NCI-H748 (cell line): ENCODE data around the gene MARCHF6.
"Not testable (repeated sequence)": the region's sequence is repeated elsewhere in the genome, so short reads cannot be mapped to it uniquely, and the experiment has no call there.

Experiments
- DNase-seq: peaks from one replicate; lab custom pipeline; 2025; ENCODE audit not compliant: unreplicated experiment; lab: John Stamatoyannopoulos, UW

Gene MARCHF6

DNA sequence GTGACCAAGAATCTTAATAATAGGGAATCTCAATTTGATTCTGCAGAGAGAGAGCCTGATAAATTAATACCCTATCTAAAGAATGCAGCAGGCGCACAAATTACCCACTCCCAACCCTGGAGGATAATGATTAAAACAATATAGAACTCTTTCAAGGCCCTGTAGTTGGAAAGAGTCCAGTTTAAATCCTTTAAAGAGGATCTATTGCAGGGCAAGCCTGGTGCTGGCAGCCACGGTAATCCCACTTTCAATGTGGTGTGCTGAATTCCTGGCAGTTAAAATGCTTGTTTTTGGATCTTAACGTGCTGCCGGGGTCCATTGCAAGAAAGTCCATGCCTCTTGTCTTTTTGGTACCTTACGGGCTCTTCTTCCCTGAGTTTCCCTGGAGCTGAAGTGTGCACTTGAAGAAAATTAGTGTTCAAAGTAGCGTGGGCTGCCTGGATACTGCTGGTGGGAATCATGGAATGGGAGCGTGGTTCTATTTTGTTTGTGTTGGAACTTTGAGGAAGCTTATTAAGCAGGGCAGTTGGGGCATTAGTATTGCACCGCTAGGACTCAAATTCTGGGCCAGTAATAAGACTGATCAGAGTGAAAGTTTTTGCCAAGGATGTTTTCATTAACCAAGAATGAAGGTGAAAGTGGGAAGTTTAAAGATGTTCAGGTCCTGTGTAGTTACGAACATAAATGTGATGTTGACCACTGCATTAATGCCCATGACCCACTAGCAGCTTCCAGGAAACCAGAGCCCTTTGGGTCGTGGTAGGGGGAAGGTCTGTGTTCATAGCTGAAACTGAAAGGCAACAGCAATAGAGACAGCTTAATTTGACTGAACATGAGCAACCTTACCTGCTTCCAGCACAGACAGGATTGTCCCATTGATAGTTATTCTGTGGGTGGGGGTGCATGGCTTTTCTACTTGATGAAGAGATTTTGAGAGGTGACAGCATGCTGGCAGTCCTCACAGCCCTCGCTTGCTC is 20.8 kb downstream of the MARCHF6 start:
- no peak for DNase-seq

DNA sequence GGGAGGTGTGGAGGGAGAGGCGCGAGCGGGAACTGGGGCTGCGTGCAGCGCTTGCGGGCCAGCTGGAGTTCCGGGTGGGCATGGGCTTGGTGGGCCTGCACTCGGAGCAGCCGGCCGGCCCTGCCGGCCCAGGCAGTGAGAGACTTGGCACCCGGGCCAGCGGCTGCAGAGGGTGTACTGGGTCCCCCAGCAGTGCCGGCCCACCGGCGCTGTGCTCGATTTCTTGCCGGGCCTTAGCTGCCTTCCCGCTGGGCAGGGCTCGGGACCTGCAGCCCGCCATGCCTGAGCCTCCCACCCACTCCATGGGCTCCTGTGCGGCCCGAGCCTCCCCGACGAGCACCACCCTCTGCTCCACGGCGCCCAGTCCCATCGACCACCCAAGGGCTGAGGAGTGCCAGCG is 21.7 kb downstream of the MARCHF6 start:
- DNase-seq, result not testable (repeated sequence)

DNA sequence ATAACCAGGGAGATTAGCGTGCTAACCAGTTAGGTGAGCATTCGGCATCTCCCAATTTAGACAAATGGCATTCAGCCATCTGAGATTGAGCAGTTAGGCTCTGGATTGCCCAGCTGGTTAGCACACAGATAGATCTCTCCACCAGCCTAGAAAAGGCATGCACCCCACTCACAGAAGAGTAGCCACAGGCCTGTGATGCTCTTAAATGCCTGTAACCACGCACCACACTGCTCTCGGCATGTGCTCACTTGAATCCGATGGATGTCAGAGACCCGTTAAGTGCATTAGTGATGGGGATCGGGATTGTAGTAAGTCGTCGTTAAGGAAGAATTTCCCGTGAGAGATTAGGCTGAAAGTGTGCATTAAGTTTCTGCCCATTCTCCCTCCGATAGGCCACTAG is 23.0 kb downstream of the MARCHF6 start:
- DNase-seq, result no peak

DNA sequence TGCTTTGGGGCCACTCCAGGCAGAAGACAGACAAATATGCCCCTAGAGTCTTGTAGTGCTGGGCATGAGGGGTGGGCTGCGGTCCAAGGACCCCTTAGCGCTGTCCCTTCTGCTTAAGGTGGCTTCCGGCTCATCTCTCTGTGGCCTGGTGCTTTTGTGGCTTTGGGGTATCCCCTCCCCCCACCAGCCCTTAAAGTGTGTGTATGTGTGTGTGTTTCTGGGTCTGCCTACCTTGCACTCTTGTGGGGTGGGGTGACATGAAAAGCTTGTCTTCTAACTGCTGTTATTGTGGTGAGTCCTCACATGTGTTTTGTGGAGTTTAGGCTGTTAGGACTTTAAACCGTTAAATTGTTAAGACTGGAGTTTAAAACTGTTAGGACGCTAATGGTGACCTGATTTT is 23.6 kb downstream of the MARCHF6 start:
- no peak for DNase-seq

DNA sequence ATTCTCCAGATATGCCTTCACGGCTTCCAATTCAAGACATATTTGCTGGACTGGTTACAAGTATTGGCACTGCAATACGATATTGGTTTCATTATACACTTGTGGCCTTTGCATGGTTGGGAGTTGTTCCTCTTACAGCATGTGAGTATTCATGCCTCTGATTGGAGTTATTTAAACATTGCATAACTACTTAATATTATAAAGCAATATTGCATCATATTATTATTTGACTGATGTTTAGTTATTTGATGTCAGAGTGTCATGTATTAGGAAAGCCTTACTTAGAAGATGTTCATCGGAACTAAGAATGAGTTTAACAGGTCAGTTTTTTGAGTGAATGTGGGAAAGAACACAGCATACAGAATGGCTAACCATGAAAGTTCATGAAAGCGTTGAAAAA is 28.3 kb downstream of the MARCHF6 start:
- DNase-seq, result no peak

DNA sequence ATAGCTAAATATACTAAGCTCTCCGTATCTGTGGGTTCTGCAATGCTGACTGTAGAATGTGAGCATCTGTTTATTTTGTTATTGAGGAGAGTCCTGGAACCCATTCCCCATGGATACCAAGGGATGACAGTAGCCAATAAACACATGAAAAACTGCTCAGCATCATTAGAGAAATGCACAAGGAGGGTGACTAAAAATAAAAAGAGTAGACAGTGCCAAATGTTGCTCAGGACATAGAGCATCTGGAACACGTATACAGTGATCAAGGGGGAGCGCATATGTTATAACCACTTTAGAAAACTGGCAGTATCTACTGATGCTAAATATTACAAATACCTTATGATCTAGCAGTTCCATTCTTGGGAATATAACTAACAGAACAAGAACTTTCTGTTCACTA is 31.0 kb downstream of the MARCHF6 start:
- no peak for DNase-seq

DNA sequence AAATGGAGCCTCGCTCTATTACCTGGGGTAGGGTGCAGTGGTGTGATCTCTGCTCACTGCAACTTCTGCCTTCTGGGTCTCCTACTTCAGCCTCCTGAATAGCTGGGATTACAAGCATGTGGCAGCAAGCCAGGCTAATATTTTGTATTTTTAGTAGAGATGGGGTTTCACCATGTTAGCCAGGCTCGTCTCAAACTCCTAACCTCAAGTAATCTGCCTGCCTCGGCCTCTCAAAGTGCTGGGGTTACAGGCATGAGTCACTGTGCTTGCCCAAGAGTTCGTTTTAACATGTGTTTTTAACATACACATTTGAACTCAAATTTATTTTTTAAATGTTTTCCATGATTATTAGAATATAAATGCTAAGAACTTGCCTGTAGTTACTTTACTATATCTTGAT is 34.2 kb downstream of the MARCHF6 start:
- DNase-seq, result no peak

DNA sequence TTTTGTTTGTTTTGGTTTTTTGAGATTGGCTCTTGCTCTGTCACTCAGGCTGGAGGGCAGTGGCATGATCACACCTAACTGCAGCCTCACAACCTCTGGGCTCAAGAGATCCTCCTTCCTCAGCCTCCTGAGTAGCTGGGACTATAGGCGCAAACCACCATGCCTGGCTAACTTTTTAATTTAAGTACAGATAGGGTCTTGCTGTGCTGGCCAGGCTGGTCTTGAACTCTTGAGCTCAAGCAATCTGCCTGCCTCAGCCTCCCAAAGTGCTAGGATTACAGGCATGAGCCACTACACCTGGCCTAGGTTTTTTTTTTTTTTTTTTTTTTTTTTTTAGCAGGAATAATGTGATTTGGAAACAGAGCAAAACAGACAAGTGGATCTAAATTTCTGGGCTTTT is 37.6 kb downstream of the MARCHF6 start:
- DNase-seq, result no peak

DNA sequence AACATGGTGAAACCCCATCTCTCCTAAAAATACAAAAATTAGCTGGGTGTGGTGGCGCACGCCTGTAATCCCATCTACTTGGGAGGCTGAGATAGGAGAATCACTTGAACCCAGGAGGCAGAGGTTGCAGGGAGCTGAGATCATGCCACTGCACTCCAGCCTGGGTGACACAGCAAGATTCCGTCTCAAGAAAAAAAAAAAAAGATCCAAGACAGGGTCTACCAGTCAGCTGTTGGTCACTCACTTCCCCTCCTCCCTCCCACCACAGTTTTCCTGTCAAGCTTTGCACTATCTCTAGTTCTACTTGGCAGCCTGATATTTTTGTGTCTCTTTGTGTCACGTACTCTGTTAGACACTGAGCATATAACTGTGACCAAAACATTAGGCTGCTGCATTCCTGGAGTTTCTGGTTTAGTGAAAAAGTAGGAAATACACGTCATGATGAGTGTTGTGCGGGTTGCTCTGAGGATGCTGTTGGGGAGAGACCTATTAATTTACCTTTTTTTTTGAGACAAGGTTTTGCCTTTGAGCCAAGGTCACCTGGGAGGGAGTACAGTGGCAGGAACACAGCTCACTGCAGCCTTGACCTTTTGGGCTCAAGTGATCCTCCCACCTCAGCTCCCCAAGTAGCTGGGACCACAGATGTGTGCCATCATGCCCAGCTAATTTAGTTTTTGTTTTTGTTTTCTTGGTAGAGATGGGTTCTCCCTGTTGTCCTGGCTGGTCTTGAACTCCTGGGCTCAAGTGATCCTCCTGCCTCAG is 39.3 kb downstream of the MARCHF6 start:
- not testable (repeated sequence) for DNase-seq

DNA sequence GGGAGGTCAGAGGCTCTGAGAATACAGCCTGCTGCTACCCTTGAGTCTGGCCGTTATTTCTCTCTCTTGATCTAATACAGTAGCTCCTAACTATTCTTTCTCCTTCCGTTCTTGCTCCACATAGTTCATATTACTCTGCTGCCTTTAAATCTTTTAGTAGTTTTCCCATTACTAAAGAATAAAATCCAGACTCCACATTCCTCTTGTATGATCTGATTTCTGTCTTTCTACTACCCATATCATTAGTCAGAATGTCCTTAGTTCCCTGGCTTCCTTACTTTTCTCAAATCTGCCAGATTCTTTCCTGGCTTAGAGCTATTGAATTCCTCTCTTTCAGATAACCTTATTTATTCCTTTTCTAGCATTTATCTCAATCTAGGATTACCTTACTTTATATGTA is 40.0 kb downstream of the MARCHF6 start:
- DNase-seq, result no peak

DNA sequence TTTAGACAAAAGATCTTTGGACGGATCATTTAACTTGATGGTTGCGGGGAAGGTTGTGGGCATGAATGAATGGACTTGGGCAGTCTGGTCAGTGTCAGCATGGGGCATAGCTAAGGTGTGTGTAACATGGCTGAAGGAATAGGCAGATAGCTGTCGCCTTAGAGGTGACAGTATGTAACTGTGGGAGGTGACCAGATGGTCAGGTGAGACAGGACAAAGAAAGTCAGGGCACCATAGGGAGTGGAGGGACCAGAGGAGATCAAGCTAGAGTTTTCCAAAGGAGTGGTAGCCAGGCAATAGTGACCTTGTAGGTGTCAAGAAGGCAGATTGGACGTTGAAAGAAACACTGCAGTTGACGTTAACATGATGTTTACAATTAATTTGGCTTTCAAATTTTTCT is 43.1 kb downstream of the MARCHF6 start:
- DNase-seq, result no peak

DNA sequence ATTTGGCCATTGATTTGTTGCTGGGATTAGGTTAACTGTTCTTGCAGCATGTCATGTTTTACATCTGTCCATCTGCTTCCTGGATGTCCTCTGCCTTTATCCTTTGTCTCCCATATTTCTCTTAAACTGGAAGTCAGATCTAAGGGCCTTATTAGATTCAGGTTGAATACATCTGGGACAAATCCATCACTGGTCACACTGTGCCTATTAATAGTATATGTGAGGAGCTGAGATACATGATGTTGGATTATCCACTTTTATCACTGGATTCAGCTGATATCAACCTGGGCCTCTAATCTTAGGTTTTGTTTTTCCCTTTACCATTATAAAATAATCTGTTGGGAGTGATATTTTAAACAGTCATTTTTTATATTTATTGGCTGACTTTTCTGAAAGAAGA is 46.3 kb downstream of the MARCHF6 start:
- DNase-seq, result no peak

DNA sequence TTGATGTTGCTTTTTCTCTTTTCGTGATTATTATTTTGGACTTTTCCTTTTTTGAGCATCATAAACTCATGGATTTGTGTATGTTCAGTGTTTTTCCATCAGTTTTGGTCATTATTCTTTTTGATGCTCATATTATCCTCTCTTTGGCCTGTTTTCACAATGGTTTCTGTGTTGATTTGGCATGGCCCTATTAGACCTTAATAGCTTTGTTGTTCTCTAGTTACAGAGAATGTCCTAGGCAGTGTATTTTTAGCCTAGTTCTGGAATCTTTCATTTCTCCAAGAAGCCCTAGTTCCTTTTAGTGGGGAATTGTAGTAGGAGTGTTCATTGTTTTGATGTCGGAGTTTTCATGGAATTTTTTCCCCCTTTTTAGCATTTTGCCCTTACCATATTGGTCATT is 46.9 kb downstream of the MARCHF6 start:
- no peak for DNase-seq

DNA sequence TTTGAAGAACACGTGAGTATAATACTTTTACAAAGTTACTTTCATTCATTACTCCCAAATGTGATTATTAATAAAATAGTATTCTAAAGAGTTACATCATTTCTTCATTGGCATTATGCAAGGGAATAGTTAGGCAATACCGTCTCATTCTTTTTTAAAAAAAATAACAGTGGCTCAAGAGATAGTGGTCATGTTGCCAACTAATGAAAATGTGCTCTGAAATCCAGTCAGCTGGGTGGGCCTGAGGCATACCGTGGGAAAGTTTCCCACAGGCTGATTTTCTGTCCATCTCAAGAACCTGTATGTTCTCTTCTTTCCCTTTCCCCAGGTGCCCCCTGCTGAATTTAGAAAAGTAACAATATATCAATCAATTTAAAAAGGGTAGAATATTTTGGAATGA is 47.3 kb downstream of the MARCHF6 start:
- DNase-seq, result no peak

DNA sequence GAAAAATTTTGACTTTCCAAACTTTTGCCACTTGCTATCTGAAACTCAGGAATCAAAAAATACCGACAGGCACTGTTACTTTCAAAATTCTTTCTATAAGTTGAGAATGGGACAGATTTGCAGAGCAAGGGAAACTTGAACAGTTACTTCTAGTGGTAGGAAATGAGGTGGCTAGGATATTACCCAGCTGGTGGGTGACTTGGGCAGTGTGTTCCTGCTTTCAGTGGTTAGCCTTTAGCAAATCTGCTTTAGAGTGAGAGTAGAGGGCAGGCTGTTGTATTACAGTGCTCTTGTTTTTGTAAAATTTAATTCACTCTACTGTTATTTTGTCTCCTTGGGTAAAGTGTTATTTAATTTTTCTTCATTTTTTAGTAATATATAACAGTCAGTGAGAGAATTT is 48.0 kb downstream of the MARCHF6 start:
- DNase-seq, result no peak
